ACC112 (cell line): ENCODE measurements around the gene PAK4.

Experiments
- H2AFZ ChIP-seq: fragments of 200-600 bp; sonication (generic); one replicate; pipeline ENCODE4 v1.6.0; 2017; ENCODE audit warnings: antibody characterized with exemption, low read length; ENCODE audit not compliant: unreplicated experiment
- H3K27ac ChIP-seq: fragments of 200-600 bp; sonication (generic); 2 replicates; pipeline ENCODE4 v1.5.1; 2014; ENCODE audit warnings: low read depth, mild to moderate bottlenecking, antibody characterized with exemption, low read length, moderate library complexity
- H3K27me3 ChIP-seq: fragments of 200-600 bp; sonication (generic); 2 replicates; pipeline ENCODE4 v1.6.1; 2014; ENCODE audit warnings: mild to moderate bottlenecking, antibody characterized with exemption, low read length, moderate library complexity, mixed read lengths; ENCODE audit not compliant: insufficient read depth
- H3K36me3 ChIP-seq: fragments of 200-600 bp; sonication (generic); 2 replicates; pipeline ENCODE4 v1.6.1; 2016; ENCODE audit warnings: mild to moderate bottlenecking, antibody characterized with exemption, low read length, moderate library complexity, mixed read lengths; ENCODE audit not compliant: insufficient read depth
- H3K4me1 ChIP-seq: fragments of 200-600 bp; sonication (generic); one replicate; pipeline ENCODE4 v1.6.1; 2016; ENCODE audit warnings: low read length, mixed read lengths; ENCODE audit not compliant: insufficient read depth, unreplicated experiment, control insufficient read depth
- H3K4me3 ChIP-seq: fragments of 200-600 bp; sonication (generic); 2 replicates; pipeline ENCODE4 v1.5.1; 2014; ENCODE audit warnings: mild to moderate bottlenecking, low read depth, low read length
- H3K79me2 ChIP-seq: fragments of 200-600 bp; sonication (generic); one replicate; pipeline ENCODE4 v1.6.0; 2016; ENCODE audit warnings: low read length; ENCODE audit not compliant: control insufficient read depth, unreplicated experiment, insufficient read depth

Gene PAK4

DNA sequence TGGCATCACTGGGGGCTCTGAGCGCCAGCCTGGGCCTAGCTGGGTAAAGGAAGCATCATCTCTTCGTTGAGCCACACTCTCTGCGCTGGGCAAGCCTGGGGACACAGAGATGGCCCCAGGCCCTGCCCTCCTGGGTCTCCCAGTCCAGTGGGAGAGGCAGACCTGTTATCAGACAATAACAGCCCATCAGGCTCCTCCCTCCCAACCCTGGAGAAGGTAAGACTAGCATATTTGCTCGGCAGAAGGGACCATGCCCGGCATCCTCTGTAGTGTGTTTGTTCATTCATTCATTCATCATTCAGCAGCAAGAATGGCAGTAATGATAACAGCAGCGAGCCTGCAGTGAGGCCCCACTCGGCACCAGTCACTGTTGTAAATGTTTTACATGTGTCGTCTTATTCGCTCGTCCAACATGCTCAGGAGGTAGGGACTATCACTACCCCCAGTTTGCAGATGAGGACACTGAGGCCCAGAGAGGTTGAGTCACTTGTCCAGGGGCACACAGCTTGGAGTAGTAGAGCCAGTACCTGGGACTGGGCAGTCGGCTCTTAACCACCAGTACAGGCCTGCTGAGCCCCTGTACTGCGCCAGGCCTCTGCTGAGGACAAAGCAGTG is 33.2 kb downstream of the PAK4 start:
- Histone ChIP-seq H3K27me3 (no peaks in the 10 kb centered on the region), H3K4me3 (no peak overlapping the region), H3K4me1 (peaks cover 5% of the 10 kb centered on the region), H3K36me3 (no peaks in the 10 kb centered on the region), H2AFZ (no peak overlapping the region), H3K79me2 (peaks cover 10% of the 10 kb centered on the region), H3K27ac (no peak overlapping the region)

DNA sequence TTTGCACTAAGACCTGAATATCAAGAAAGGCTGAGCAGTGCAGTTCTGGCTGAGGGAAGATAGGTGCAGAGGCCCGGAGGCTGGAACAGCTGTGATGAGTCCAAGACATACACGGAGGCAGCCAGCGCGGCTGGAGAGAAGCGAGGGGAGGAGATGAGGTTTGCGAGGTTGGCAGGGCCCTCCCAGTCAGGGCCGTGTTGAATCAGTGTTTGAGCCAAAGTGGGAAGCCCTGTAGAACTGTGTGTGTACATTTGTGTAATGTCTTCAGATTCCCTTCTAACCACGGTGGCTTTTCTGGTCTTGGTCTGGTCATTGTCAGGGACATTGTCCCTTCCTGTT is 34.9 kb downstream of the PAK4 start:
- peaks cover 7% of the 10 kb centered on the region for H3K79me2 ChIP-seq
- no peaks in the 10 kb centered on the region for H3K27me3 ChIP-seq
- no peaks in the 10 kb centered on the region for H3K36me3 ChIP-seq
- peaks cover 5% of the 10 kb centered on the region for H3K4me1 ChIP-seq
- H3K27ac ChIP-seq = no peak overlapping the region
- H3K4me3 ChIP-seq = no peak overlapping the region
- H2AFZ ChIP-seq = no peak overlapping the region

DNA sequence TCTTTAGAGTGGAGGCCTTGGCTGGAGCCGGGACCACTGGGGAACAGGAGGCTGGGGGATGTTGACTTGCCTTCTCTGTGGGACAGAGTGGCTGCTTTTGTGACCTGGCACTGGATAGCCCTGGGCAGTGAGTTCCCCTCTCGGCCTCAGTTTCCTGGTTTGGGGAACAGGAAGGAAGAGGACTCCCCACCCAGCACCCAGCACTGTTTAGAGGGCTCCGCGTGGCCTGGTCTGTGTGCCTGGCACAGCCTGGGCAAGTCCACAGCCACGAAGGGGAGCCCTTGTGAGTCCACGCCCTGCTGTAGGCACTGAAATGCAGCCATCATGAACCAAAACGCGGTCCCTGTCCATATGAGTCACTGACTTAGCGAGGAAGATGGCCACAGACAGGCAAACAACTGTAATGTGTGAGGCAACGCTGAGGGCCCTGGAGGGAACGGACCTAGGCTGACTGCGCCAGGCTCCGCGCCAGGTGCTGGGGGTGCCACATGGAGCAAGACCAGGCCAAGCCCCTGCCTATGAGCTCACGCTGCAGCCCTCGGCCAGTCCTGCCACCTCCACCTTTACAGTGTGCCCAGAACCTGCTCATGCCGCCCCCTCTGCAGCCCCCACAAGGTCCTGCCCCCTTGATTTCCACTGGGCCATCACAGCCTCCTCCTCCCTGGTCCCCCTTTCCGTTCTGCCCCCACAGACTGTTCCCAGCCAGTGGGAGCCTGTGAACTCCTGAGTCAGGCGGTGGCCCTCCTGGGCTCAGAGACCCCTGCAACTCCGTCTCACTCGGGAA is 35.5 kb downstream of the PAK4 start:
- Histone ChIP-seq H3K79me2 (peaks cover 7% of the 10 kb centered on the region), H2AFZ (no peak overlapping the region)

DNA sequence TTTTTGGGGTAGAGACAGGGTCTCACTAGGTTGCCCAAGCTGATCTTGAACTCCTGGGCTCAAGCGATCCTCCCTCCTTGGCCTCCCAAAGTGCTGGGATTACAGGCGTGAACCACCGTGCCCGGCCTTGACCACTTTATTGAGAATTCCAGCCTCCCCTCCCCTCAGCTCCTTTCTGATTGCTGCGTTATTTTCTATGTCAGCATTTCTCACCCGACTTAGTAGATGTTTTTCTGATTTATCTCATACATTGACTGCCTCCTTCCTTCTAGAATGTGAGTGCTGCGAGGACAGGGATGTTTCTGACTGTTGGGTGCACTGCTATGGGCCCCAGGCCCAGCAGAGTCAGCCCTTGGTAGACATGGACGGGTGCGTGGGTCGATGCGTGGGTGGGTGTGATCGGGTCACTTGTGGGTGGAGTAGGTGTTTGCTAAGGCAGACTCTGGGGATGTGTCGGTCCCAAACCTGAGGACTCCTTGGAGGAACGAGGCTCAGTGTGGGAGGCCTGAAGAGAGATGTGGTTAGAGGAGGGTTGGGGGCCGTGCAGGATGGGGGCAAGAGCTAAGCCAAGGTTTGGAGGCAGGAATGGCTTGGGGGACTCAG is 37.0 kb downstream of the PAK4 start:
- Histone ChIP-seq H3K27ac (no peak overlapping the region), H3K36me3 (no peaks in the 10 kb centered on the region), H2AFZ (no peak overlapping the region), H3K27me3 (no peaks in the 10 kb centered on the region), H3K4me3 (no peak overlapping the region), H3K79me2 (peaks cover 7% of the 10 kb centered on the region), H3K4me1 (no peaks in the 10 kb centered on the region)

More for the DNA sequence above, 35.5 kb downstream of the PAK4 start:
- Histone ChIP-seq H3K36me3 (no peaks in the 10 kb centered on the region), H3K27me3 (no peaks in the 10 kb centered on the region), H3K27ac (no peak overlapping the region), H3K4me3 (no peak overlapping the region), H3K4me1 (peaks cover 5% of the 10 kb centered on the region)

DNA sequence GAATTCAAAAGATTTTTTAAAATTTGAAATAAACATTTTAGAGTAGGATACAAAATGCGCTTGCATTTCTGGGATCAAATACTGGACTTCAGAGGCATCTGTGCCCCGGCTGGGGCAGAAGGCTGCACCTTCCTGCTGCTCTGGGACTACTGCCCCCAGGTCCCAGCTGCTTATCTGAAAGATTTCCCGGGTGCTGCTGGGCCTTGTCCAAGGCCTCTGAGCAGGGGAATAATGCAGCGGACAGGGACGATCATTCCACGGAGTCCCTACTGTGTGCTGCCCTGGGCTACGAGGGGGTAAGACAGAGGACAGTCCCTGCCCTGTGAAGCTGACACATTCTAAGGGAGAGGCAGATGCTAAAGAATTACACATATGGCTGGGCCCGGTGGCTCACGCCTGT is 38.0 kb downstream of the PAK4 start:
- H3K79me2 ChIP-seq = peaks cover 6% of the 10 kb centered on the region
- H3K36me3 ChIP-seq = no peaks in the 10 kb centered on the region
- H2AFZ ChIP-seq = no peak overlapping the region
- H3K4me1 ChIP-seq = no peaks in the 10 kb centered on the region
- H3K27me3 ChIP-seq = no peaks in the 10 kb centered on the region
- H3K27ac ChIP-seq = no peak overlapping the region
- H3K4me3 ChIP-seq = no peak overlapping the region

DNA sequence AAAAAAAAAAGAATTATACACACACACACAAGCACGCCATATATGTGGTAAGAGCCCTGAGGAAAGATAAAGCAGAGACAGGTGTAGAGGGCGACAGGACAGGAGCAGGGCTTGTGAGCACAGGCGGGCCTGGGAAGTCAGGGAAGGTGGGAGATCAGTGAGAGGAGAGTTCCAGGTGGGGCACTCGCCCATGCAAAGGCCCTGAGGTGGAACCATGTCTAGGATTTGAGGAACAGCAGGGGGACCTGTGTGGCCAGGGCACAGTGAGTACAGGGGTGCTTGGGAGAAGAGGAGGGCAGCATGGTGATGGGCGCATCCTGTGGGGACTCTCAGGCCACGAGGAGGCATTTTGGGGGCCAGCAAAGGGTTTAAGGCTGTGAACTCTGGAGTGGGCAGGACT is 38.7 kb downstream of the PAK4 start:
- Histone ChIP-seq H3K4me3 (no peak overlapping the region), H3K27ac (no peak overlapping the region), H2AFZ (no peak overlapping the region), H3K79me2 (no peaks in the 10 kb centered on the region), H3K36me3 (no peaks in the 10 kb centered on the region), H3K27me3 (no peaks in the 10 kb centered on the region), H3K4me1 (no peaks in the 10 kb centered on the region)

DNA sequence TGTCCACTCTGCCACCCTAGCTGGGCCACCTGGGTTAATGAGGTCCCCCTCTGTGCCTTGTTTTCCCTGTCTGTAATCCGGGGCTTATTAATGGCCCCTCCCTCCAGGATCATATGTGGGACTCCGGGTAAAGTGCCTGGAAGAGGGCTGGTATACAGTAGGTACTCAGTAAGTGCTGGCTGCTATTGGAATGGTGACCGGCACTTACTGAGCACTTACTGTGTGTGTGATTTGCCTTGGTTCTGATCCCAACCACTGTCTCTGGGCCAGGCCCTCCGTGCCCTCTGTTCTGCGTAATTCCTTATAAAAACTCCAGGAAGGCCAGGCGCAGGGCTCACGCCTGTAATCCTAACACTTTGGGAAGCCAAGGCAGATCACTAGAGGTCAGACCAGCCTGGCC is 40.3 kb downstream of the PAK4 start:
- no peak overlapping the region for H3K27ac ChIP-seq
- H3K4me3 ChIP-seq = no peak overlapping the region
- H3K4me1 ChIP-seq = no peaks in the 10 kb centered on the region
- no peak overlapping the region for H2AFZ ChIP-seq
- no peaks in the 10 kb centered on the region for H3K79me2 ChIP-seq
- no peaks in the 10 kb centered on the region for H3K27me3 ChIP-seq
- no peaks in the 10 kb centered on the region for H3K36me3 ChIP-seq

DNA sequence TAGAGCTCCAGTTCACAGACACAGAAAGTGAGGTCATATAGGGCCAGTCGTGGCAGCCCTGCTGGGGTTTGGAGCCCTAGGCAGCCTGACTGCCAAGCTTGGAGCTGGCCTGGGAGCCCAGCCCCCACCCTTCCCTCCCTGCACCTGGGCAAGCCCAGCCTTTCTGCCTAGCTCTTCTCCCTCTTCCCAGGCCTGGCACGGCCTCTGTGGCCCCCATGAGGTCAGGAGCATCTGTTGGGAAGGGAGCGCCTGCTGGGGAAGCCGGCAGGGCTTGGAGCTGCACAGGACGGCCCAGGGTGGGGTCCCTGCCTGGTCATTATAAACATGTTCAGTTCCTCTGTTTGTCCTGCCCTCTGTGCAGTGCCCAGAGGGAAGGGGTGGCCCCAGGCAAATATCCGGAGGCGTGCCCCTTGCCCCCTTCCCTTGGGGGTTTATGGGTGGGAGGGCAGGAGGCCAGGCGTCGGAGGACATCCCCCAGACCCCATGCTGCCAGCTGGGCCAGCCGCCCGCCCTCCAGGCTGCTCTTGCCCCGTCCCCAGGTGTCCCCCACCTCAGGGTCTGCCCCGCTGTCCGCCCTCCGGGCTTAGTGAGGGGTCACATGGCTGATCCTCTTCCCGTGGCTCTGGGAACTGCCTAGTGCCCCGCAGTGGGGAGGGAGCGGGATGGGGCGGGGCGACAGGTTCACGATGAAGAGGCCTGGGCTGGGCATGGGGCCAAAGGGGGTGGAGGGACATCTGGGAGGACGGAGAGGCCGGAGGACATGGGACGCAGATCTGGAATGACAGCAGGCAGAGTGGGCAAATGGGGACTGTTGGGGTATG is 41.2 kb downstream of the PAK4 start:
- Histone ChIP-seq H2AFZ (no peak overlapping the region), H3K27me3 (no peaks in the 10 kb centered on the region), H3K4me1 (no peaks in the 10 kb centered on the region), H3K36me3 (no peaks in the 10 kb centered on the region), H3K79me2 (no peaks in the 10 kb centered on the region), H3K27ac (no peak overlapping the region), H3K4me3 (no peak overlapping the region)

DNA sequence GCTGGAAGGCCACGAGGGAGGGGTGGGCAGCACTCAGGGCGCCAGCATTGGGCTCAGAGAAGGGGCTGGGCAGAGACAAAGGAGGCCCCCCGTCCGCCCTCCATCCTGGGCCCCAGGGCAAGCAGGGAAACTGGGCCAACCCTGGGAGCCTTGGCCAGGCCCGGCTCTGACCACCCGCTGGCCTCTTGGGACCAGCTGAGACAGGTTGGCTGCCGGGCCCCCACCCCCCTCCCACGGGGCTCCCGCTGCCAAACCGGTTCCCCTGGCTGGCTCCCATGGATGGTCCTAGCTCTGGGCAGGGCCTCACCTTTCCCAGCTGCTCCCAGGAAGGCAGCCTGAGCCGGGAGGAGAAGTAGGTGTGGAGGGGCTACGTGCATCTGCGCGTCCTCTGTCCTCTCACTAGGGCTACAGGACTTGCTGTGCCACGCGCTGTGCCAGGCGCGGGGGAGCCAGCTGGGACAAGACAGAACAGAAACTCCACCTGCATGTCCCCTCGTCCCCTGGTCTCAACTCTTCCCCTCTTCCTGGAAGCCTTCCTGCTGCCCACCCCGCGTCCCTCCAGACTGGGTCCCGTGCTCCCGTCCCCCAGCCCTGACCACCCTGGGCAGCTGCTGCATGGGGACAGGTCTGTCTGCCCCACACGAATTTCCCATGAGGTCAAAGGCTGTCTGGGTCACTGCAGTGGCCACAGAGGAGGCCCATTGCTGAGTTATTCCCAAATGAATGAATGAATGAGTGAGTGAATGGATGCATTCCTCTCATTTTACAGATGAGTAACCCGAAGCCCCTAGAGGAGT is 42.1 kb downstream of the PAK4 start:
- Histone ChIP-seq H3K27ac (no peak overlapping the region), H3K4me1 (no peaks in the 10 kb centered on the region), H3K27me3 (no peaks in the 10 kb centered on the region), H3K4me3 (no peak overlapping the region), H3K36me3 (no peaks in the 10 kb centered on the region), H2AFZ (no peak overlapping the region), H3K79me2 (no peaks in the 10 kb centered on the region)
